ENCODE data around the gene LAMA3. TPM values are rescaled to one million over a fixed set of nuclear protein-coding genes. Genes with fewer than 3 reads are reported as not detected.

The LAMA3 gene
- total RNA-seq, 1 donor from 2014 or later: 1.9 TPM

- H3K36me3 Mint-ChIP-seq (ENCODE audit: low read depth): no peaks in the 10 kb centered on the region
- TF ChIP-seq, protein P1, sequence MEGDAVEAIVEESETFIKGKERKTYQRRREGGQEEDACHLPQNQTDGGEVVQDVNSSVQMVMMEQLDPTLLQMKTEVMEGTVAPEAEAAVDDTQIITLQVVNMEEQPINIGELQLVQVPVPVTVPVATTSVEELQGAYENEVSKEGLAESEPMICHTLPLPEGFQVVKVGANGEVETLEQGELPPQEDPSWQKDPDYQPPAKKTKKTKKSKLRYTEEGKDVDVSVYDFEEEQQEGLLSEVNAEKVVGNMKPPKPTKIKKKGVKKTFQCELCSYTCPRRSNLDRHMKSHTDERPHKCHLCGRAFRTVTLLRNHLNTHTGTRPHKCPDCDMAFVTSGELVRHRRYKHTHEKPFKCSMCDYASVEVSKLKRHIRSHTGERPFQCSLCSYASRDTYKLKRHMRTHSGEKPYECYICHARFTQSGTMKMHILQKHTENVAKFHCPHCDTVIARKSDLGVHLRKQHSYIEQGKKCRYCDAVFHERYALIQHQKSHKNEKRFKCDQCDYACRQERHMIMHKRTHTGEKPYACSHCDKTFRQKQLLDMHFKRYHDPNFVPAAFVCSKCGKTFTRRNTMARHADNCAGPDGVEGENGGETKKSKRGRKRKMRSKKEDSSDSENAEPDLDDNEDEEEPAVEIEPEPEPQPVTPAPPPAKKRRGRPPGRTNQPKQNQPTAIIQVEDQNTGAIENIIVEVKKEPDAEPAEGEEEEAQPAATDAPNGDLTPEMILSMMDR (IDR thresholded peaks at IDR 0.05): no peak
- no peak for DNase-seq (ENCODE audit: low spot score)
- no peaks in the 10 kb centered on the region for H3K4me1 Mint-ChIP-seq (ENCODE audit: low read depth)
- H3K27ac Mint-ChIP-seq (ENCODE audit: unreplicated experiment): no peak overlapping the region
- H3K4me3 Mint-ChIP-seq (ENCODE audit: unreplicated experiment): no peak overlapping the region
- H3K9me3 Mint-ChIP-seq (ENCODE audit: low read depth): no peaks in the 10 kb centered on the region
- H3K27me3 Mint-ChIP-seq (ENCODE audit: low read depth): peaks cover 29% of the 10 kb centered on the region
These were observed 45.3 kb upstream of the LAMA3 start for GRCh38 chr18:23643815-23644490.

GRCh38 chr18:23645568-23646175, 43.6 kb upstream of the LAMA3 start:
- TF ChIP-seq, protein P1 (IDR thresholded peaks at IDR 0.05): no peak
- Mint-ChIP-seq H3K27ac (ENCODE audit: unreplicated experiment) (no peak overlapping the region), H3K9me3 (ENCODE audit: low read depth) (no peaks in the 10 kb centered on the region), H3K4me3 (ENCODE audit: unreplicated experiment) (no peak overlapping the region), H3K36me3 (ENCODE audit: low read depth) (no peaks in the 10 kb centered on the region), H3K27me3 (ENCODE audit: low read depth) (peaks cover 29% of the 10 kb centered on the region), H3K4me1 (ENCODE audit: low read depth) (no peaks in the 10 kb centered on the region)
- DNase-seq (ENCODE audit: low spot score): no peak

- Mint-ChIP-seq H3K27ac (ENCODE audit: unreplicated experiment) (no peak overlapping the region), H3K36me3 (ENCODE audit: low read depth) (no peaks in the 10 kb centered on the region), H3K9me3 (ENCODE audit: low read depth) (no peaks in the 10 kb centered on the region), H3K4me1 (ENCODE audit: low read depth) (no peaks in the 10 kb centered on the region), H3K4me3 (ENCODE audit: unreplicated experiment) (no peak overlapping the region), H3K27me3 (ENCODE audit: low read depth) (peaks cover 29% of the 10 kb centered on the region)
- TF ChIP-seq, protein P1 (IDR thresholded peaks at IDR 0.05): no peak
- no peak for DNase-seq (ENCODE audit: low spot score)
These were observed 43.0 kb upstream of the LAMA3 start for GRCh38 chr18:23646282-23646681.

DNA sequence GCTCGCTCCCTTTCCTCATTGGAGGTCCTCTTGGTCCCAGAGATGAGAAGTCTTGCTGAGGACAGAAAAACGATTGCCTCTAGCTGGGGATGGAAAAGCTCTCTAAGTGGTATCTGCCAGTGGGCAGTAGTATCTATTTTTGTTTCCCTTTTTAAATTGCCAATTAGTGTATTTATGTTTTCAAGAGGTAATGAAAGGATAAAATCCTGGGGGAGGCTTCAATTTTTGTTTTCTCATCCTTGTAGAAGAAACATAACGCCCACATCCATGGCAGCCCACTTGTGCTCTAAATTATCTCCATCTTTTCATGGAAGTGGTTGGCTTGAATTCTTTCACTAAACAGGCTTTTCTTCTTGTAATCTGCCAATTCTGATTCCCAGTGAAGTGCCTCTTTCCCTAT, 40.8 kb upstream of the LAMA3 start:
- Mint-ChIP-seq H3K36me3 (ENCODE audit: low read depth) (no peaks in the 10 kb centered on the region), H3K4me3 (ENCODE audit: unreplicated experiment) (no peak overlapping the region), H3K4me1 (ENCODE audit: low read depth) (no peaks in the 10 kb centered on the region), H3K9me3 (ENCODE audit: low read depth) (no peaks in the 10 kb centered on the region), H3K27me3 (ENCODE audit: low read depth) (peaks cover 21% of the 10 kb centered on the region), H3K27ac (ENCODE audit: unreplicated experiment) (no peak overlapping the region)
- DNase-seq (ENCODE audit: low spot score): no peak
- TF ChIP-seq, protein P1 (IDR thresholded peaks at IDR 0.05): no peak

DNA sequence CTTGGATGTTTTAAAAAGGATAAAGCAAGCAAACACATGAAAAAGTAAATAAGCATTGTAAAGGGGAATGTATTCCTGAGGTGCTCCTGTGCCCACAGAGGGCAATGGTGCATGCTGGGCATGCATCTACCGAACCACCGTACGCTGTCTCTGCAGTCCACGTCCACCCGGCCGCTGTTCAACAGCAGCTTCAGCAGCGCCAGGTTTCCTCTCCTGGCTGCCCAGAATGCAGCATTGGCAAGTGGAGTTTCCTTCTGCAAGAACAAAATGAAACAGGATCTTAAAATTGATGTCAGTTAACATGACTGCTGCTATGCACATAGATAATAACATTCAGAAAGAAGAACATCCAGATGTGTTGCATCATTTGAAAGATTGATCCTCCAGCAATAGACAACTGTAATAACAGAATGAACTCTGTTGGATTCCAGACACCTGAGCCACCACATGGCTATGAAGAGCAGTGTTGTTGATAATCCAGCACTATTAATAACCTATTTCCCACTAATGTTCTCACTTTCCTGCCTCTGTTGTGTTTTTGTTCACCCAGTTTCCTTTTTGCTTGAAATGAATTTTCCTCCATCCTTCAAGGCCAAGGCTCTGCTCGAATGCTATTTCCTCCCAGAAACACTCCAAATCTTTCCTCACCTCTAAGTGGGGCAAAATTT, 40.2 kb upstream of the LAMA3 start:
- Mint-ChIP-seq H3K4me1 (ENCODE audit: low read depth) (no peaks in the 10 kb centered on the region), H3K36me3 (ENCODE audit: low read depth) (no peaks in the 10 kb centered on the region), H3K9me3 (ENCODE audit: low read depth) (no peaks in the 10 kb centered on the region), H3K4me3 (ENCODE audit: unreplicated experiment) (no peak overlapping the region), H3K27ac (ENCODE audit: unreplicated experiment) (no peak overlapping the region), H3K27me3 (ENCODE audit: low read depth) (peaks cover 16% of the 10 kb centered on the region)
- TF ChIP-seq, protein P1 (IDR thresholded peaks at IDR 0.05): no peak
- no peak for DNase-seq (ENCODE audit: low spot score)

Measured in chondrocyte (in vitro differentiated cells).